Activated CD4-positive, alpha-beta T cell treated with anti-CD3 and anti-CD28 coated beads for 36 hours (primary cell): ENCODE measurements around the gene DIDO1. TPM values are rescaled to one million over a fixed set of nuclear protein-coding genes. Genes with fewer than 3 reads are reported as not detected.
"Not testable (repeated sequence)": the region's sequence is repeated elsewhere in the genome, so short reads cannot be mapped to it uniquely, and the experiment has no call there.

Experiments used
- ATAC-seq: fragments of 200-7000 bp; cut with Tn5 transposase; one replicate; pipeline ENCODE4 v1.10.0; 2021; ENCODE audit warnings: mild to moderate bottlenecking, moderate library complexity
- CTCF ChIA-PET: fragments of 350-600 bp; sonication (Branson Sonifier 250); formaldehyde crosslinking; loops from one replicate; lab custom pipeline; 2021; ENCODE audit warnings: antibody characterized with exemption; lab: Charles Lee
- POLR2A ChIA-PET: fragments of 350-600 bp; sonication (Branson Sonifier 250); formaldehyde crosslinking; loops from one replicate; lab custom pipeline; 2021; ENCODE audit warnings: antibody characterized with exemption, inconsistent platforms; lab: Charles Lee
- DNase-seq: peaks from one replicate; pipeline ENCODE4 v3.0.0-alpha.2; 2020
- H3K27ac Mint-ChIP-seq: one replicate; pipeline ENCODE4 v1.8.0; 2021; ENCODE audit warnings: mixed read lengths
- H3K27me3 Mint-ChIP-seq: one replicate; pipeline ENCODE4 v1.8.0; 2021; ENCODE audit warnings: mixed read lengths
- H3K36me3 Mint-ChIP-seq: one replicate; pipeline ENCODE4 v1.8.0; 2021; ENCODE audit warnings: low read depth, mixed read lengths
- H3K4me1 Mint-ChIP-seq: one replicate; pipeline ENCODE4 v1.8.0; 2021; ENCODE audit warnings: mixed read lengths
- H3K4me3 Mint-ChIP-seq: one replicate; pipeline ENCODE4 v1.8.0; 2021; ENCODE audit warnings: mild to moderate bottlenecking, moderate library complexity, mixed read lengths
- H3K9me3 Mint-ChIP-seq: one replicate; pipeline ENCODE4 v1.8.0; 2021; ENCODE audit warnings: low read depth, mixed read lengths
- intact Hi-C, 2 experiments: fragments of 100-400 bp; cut with DNase I in 1 of 2; cut with micrococcal nuclease in 1 of 2; formaldehyde crosslinking; loops; one replicate each; pipeline versions ENCODE4 v1.14.2 to v1.15.1; 2022 to 2024; cut with DNase I, micrococcal nuclease
- total RNA-seq, 2 experiments: library from RNA; stranded (reverse); gene quantifications; one replicate each; pipeline ENCODE4 v1.2.3, GENCODE V29; 2021

The DIDO1 gene
- total RNA-seq, 2 experiments from 2014 or later = 43.7 to 49.7 TPM

DNA sequence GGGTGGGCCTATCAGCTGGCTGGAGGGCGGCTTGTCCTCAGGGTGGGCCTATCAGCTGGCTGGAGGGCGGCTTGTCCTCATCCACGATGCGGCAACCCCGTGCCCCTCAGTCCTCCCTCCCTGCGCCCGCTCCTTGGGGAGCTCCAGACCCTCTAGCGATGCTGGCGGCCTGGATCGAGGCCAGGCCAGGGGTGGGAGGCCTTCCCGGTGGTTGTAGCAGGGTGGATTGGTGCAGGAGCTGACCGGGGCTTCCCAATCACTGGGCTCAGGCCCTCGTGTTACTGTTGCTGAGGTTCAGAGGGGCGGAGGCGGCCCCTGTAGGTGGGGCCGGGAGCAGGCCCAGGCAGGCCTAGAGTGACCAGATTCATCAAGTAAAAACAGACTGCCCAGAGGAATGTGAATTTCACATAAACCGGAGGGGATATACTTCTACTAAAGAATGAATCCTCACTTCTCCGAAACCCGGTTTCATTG, 35.0 kb upstream of the DIDO1 start:
- Mint-ChIP-seq H3K4me3 (no peak overlapping the region), H3K4me1 (no peaks in the 10 kb centered on the region), H3K27me3 (no peaks in the 10 kb centered on the region), H3K9me3 (no peaks in the 10 kb centered on the region), H3K36me3 (no peaks in the 10 kb centered on the region), H3K27ac (no peak overlapping the region)
- no peak for ATAC-seq
- ChIA-PET POLR2A (no interaction called here), CTCF (no interaction called here)
- no peak for DNase-seq
- intact Hi-C loops = no loop called here

DNA sequence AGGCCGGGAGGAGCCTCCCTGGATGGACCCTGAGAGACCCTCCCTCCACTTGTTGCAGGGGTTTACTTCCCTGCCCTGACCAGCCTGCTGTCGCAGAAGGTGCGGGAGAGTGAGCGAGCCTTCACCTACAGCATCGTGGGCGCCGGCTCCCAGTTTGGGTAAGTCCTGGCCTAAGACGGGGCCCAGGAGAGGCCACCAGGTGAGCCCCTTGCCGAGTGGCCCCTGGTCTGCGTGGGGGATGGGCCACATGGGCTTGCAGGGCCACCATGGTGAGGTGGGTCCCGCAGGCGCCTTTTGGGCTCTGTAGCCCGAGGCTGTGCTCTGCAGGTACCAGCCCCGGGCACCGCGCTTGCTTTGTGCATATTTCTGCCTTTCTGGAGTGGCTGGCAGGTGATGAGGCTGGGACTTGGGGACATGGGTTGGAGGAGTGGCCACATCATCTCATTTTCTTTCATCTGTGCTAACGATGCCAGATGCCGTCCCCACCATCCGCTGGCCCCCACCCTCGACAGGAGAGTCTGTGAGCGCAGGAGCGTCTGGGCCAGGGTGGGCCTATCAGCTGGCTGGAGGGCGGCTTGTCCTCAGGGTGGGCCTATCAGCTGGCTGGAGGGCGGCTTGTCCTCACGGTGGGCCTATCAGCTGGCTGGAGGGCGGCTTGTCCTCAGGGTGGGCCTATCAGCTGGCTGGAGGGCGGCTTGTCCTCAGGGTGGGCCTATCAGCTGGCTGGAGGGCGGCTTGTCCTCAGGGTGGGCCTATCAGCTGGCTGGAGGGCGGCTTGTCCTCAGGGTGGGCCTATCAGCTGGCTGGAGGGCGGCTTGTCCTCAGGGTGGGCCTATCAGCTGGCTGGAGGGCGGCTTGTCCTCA, 34.4 kb upstream of the DIDO1 start:
- H3K4me3 Mint-ChIP-seq, H3K9me3 Mint-ChIP-seq, ATAC-seq, DNase-seq, H3K36me3 Mint-ChIP-seq, intact Hi-C loops, H3K27ac Mint-ChIP-seq, H3K4me1 Mint-ChIP-seq, H3K27me3 Mint-ChIP-seq, POLR2A ChIA-PET: not testable (repeated sequence)
- CTCF ChIA-PET = interaction anchor here (0.6 kb wide), 2 partner anchors 97 to 136 kb away, joined by 3 read pairs; no protein-coding TSS in a partner anchor

DNA sequence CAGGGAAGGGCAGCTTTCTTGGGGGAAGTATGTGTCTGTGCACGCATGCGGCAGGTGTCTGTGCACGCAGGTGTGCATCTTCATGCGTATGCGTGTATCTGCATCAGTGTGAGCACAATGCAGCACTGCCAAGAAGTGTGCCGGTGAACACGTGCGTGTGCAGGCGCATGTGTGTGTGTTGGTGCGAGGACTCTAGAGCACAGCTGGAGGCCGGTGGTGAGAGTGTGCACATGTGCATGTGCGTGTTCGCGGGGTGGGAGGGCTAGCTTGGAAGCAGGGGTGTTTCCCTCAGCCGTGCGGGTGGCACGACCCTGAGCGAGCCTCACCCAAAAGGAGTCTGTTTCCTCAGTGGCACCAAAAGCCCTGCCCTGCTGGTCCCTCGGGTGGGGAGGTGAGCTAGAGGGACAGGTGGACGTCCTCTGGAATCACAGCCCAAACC, 33.7 kb upstream of the DIDO1 start:
- Mint-ChIP-seq H3K9me3 (no peaks in the 10 kb centered on the region), H3K36me3 (no peaks in the 10 kb centered on the region), H3K4me1 (no peaks in the 10 kb centered on the region), H3K4me3 (no peak overlapping the region), H3K27ac (no peak overlapping the region), H3K27me3 (no peaks in the 10 kb centered on the region)
- DNase-seq (no peak), ATAC-seq (no peak)
- ChIA-PET CTCF (interaction anchor here (0.6 kb wide), 2 partner anchors 97 to 135 kb away, joined by 3 read pairs; no protein-coding TSS in a partner anchor), POLR2A (no interaction called here)
- intact Hi-C loops = no loop called here

DNA sequence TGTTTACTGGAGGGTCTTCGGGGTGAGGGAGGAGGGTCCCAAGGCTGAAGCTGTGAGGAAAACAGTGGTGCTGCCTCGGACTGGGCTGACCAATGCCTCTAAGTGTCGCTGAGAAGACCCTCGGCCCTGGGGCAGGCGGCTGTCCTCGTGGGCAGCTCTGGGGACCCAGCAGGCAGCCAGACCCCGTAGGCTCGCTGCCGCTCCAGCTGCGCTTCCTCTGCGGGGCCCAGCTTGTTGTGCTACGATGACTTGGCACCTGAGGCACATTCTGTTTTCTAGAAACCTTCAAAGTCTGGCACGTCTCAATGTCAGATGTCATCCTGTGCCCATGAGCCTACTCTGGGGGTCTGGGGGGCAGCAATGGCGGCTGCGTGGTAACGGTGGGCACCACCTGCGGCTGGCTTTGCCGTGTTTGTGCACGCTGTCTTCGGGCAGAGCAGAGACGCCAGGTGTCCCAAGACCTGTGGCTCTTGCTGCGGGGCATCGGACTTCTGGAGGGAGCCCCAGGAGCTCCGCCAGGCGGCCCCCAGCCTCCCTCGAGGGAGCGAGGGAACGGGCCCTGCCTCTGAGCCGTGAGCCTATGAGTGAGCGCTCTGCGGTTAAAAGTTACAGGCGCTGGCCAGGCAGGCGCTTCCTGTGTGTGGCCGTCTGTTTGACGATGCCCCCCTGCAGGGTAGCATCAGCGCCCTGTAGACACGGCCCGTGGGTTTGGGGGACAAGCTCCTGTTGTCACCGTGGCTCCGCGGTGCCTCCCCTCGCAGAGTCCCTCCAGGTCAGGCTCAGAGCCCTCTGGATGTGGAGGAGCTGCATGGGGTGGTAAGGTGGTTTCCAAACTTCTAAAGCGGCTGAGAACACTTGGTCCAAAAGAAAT, 33.0 kb upstream of the DIDO1 start:
- CTCF ChIA-PET = interaction anchor here (0.6 kb wide), 1 partner anchor 96 kb away, joined by 3 read pairs; no protein-coding TSS in a partner anchor
- DNase-seq = no peak

DNA sequence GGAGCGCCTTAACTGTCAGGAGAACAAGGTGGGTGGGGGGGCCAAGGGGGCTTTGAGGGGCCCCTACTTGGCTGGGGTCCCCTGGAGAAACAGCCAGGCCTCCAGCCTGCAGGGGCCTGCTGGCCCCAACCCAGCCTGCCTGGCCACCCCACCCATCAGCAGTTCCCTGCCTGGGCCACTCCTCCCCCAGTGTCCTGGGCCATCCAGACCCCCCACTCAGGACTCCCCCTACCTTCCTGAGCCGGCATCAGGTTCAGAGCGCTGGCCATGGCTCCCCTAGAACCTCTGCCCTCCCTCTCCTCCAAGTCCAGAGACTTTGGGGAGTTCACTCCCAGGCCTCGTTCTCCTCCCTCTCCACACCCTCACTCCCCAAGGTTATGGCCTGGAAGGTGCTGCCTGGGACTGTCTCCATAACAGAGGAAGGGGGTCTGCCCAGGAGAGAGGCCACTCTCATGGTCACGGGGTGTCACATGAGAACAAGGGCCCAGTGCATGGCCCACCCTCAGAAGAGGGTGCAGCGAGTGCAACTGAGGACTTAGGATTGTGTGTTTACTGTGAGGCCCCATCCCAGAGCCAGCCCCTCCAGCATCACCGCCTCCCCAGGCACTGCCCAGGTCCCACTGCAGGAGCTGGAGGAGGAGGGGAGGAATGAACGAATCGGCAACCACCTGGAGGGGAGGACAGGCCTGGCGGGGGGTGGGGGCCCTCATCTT, 32.2 kb upstream of the DIDO1 start:
- Mint-ChIP-seq H3K9me3 (no peaks in the 10 kb centered on the region), H3K4me1 (peaks cover 11% of the 10 kb centered on the region), H3K27me3 (no peaks in the 10 kb centered on the region), H3K27ac (no peak overlapping the region), H3K4me3 (no peak overlapping the region), H3K36me3 (no peaks in the 10 kb centered on the region)
- intact Hi-C loops = no loop called here
- CTCF ChIA-PET = no interaction called here
- no peak for DNase-seq
- POLR2A ChIA-PET = no interaction called here
- ATAC-seq = no peak

More for the DNA sequence above, 33.0 kb upstream of the DIDO1 start:
- POLR2A ChIA-PET = no interaction called here
- Mint-ChIP-seq H3K27ac (no peak overlapping the region), H3K9me3 (no peaks in the 10 kb centered on the region), H3K4me3 (no peak overlapping the region), H3K27me3 (no peaks in the 10 kb centered on the region), H3K4me1 (peaks cover 3% of the 10 kb centered on the region), H3K36me3 (no peaks in the 10 kb centered on the region)
- no peak for ATAC-seq
- intact Hi-C loops = no loop called here

DNA sequence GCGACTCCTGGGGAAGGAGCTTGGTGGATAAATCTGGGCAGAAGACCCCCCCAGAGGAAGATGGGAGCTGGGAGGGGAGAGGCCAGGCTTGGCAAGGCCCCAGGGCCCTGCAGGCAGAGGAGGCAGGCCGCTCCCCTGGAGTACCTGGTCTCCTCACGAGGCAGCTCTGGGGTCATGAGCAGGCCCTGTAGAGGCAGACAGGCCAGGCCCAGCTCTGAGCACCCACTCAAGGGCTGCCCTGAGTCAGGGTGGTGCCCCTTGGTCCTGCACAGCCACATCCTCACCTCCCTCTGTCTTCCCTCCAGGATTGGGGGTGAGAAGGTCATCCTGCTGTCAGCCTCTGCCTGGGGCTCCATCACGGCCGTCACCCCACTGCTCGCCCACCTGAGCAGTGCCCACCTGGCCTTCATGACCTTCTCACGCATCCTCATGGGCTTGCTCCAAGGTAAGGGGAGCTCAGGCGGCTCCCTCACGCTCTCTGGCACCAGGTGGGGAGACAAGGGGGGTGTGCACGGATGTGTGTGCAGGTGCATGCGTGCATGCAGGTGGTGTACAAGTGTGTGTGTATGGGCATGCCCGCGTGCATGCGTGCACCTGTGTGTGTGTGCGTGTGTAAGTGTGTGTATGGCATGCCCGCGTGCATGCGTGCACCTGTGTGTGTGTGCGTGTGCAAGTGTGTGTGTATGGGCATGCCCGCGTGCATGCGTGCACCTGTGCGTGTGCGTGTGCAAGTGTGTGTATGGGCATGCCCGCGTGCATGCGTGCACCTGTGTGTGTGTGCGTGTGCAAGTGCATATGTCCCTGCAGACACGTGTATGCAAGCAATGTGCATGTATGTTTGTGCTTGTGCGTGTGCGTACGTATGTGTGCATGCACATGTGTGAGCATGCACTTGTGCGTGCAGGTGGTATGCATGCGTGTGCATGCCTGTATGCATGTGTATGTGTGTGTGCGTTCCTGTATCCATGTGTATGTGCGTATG, 31.1 kb upstream of the DIDO1 start:
- H3K36me3 Mint-ChIP-seq = no peaks in the 10 kb centered on the region
- no peaks in the 10 kb centered on the region for H3K27me3 Mint-ChIP-seq
- H3K4me1 Mint-ChIP-seq = peaks cover 17% of the 10 kb centered on the region
- intact Hi-C loops = no loop called here
- H3K4me3 Mint-ChIP-seq = no peak overlapping the region
- POLR2A ChIA-PET = no interaction called here
- no peaks in the 10 kb centered on the region for H3K9me3 Mint-ChIP-seq
- DNase-seq (no peak), ATAC-seq (no peak)
- CTCF ChIA-PET = interaction anchor here (1.2 kb wide), 1 partner anchor 15 kb away, joined by 6 read pairs; no protein-coding TSS in a partner anchor
- H3K27ac Mint-ChIP-seq = no peak overlapping the region

DNA sequence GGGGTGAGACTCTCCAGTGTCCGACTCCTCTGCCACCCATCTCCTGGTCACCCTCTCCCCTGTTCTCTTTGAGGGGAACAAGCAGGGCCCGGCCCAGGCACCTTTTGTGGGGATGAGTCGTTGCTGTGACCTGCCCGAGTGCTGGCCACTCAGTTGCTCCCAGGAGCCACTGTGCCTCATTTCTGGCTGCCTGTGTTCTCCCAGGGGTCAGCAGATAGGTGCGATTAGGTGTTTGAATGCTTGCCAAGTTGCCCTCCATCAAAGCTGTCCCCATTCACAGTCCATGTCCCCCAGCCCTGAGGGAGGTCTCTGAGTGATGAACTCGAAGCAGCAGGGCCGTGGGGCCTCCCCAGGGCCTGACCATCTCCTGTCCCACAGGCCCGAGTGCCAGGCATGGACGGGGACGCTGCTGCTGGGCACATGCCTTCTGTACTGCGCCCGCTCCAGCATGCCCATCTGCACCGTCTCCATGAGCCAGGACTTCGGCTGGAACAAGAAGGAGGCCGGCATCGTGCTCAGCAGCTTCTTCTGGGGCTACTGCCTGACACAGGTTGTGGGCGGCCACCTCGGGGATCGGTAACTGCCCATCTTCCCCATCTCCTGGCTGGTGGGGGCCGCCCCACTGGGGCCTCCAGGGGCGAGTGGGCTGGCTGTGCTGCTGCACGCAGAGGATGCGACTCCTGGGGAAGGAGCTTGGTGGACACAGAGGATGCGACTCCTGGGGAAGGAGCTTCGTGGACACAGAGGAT, 30.3 kb upstream of the DIDO1 start:
- Mint-ChIP-seq H3K27ac (no peak overlapping the region), H3K27me3 (no peaks in the 10 kb centered on the region), H3K36me3 (no peaks in the 10 kb centered on the region), H3K4me1 (peaks cover 21% of the 10 kb centered on the region), H3K4me3 (no peak overlapping the region), H3K9me3 (no peaks in the 10 kb centered on the region)
- ChIA-PET CTCF (interaction anchor here (1.2 kb wide), 1 partner anchor 16 kb away, joined by 6 read pairs; no protein-coding TSS in a partner anchor), POLR2A (no interaction called here)
- ATAC-seq (no peak), DNase-seq (no peak)
- intact Hi-C loops = no loop called here

DNA sequence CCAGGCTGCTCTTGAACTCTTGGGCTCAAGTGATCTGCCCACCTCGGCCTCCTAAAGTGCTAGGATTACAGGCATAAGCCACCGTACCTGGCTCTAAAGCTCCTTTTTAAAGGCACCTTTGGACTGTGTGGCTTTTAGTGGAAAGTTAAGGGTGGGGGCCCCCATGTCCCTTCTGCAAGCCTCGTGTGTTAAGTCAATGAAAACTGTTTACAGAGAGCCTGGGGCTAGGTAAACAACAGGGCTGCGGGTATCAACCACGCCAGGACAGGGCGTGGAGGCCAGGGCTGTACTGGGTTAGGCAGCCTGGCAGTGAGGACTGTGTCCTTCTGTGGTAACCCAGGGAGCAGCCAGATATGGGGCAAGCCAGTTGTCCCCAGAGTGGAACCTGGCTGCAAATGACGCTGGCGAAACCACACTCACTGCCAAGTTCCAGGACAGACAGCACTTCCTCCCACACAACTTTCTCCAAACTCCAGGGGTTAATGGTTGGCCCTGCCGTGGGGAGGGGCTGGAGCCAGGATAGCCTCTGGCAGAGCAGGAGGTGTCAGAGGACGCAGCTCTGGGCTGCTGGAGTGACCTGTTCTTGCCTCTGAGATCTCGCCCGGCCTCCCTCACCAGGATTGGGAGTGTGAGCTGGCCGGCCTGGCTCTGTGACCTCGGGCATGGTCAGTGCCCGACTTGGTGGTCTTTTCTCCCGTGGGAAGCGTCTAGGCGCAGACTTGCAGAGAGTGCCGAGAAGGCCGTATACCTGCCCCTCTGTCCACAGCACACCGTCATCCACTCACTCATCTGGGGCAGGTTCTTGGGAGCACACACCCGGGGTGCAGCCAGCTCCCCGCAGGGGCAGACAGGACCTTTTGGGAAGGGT, 29.4 kb upstream of the DIDO1 start:
- H3K9me3 Mint-ChIP-seq = no peaks in the 10 kb centered on the region
- ChIA-PET POLR2A (no interaction called here), CTCF (interaction anchor here (1.0 kb wide), 2 partner anchors 12 to 17 kb away, joined by 3 to 4 read pairs; no protein-coding TSS in a partner anchor)
- no peaks in the 10 kb centered on the region for H3K27me3 Mint-ChIP-seq
- H3K4me1 Mint-ChIP-seq = peaks cover 25% of the 10 kb centered on the region
- DNase-seq = no peak
- no peak for ATAC-seq
- H3K36me3 Mint-ChIP-seq = peaks cover under 1% of the 10 kb centered on the region
- intact Hi-C loops = no loop called here
- no peak overlapping the region for H3K4me3 Mint-ChIP-seq
- no peak overlapping the region for H3K27ac Mint-ChIP-seq
